IMR-90 (cell line): ENCODE data around the gene KIF25. TPM values are rescaled to one million over a fixed set of nuclear protein-coding genes. Genes with fewer than 3 reads are reported as not detected.

Experiments
- ATAC-seq: fragments of 200-7000 bp; cut with Tn5 transposase; 2 replicates; pipeline ENCODE4 v1.9.1; 2020; ENCODE audit warnings: low read depth, mild to moderate bottlenecking, moderate library complexity
- BruUV-seq: library from RNA; stranded (reverse); fragments of 400-500 nt; replicated peaks from 2 replicates; lab custom pipeline; 2021; lab: Mats Ljungman, UMichigan
- CTCF ChIA-PET: fragments of 300-600 bp; formaldehyde crosslinking; extraction: SDS; loops from one replicate; lab custom pipeline; 2021; ENCODE audit warnings: antibody characterized with exemption; lab: Yijun Ruan, JAX
- POLR2A ChIA-PET: fragments of 300-600 bp; sonication (Branson Sonifier 250); formaldehyde crosslinking; loops from one replicate; lab custom pipeline; 2022; ENCODE audit warnings: antibody characterized with exemption; ENCODE audit not compliant: unreplicated experiment; lab: Charles Lee
- DNase-seq: peaks from one replicate; pipeline ENCODE4 v3.0.0; 2013
- H2AFZ ChIP-seq: replicated peaks from 2 replicates; pipeline ENCODE3; 2013; ENCODE audit warnings: low read length, mild to moderate bottlenecking; ENCODE audit not compliant: poor library complexity
- H2AK5ac ChIP-seq: 2 replicates; pipeline ENCODE4 v1.6.1; 2013; ENCODE audit warnings: low read depth, low read length, inconsistent platforms
- H2AK9ac ChIP-seq: replicated peaks from 2 replicates; pipeline ENCODE3; 2013; ENCODE audit warnings: mild to moderate bottlenecking, low read depth, low read length, moderate library complexity; ENCODE audit not compliant: poor library complexity
- H2BK120ac ChIP-seq: 2 replicates; pipeline ENCODE4 v1.6.1; 2013; ENCODE audit warnings: low read depth, low read length, inconsistent platforms
- H2BK15ac ChIP-seq: 3 replicates; pipeline ENCODE4 v1.6.1; 2013; ENCODE audit warnings: low read depth, low read length, inconsistent platforms
- H2BK20ac ChIP-seq: 2 replicates; pipeline ENCODE4 v1.6.1; 2013; ENCODE audit warnings: low read depth, mild to moderate bottlenecking, inconsistent platforms, low read length, moderate library complexity
- H2BK5ac ChIP-seq: 2 replicates; pipeline ENCODE4 v1.6.1; 2013; ENCODE audit warnings: mild to moderate bottlenecking, low read depth, low read length, inconsistent platforms; ENCODE audit not compliant: poor library complexity, severe bottlenecking
- H3K14ac ChIP-seq: replicated peaks from 2 replicates; pipeline ENCODE4 v1.6.1; 2013; ENCODE audit warnings: low read depth, low read length, inconsistent platforms
- H3K18ac ChIP-seq: 2 replicates; pipeline ENCODE4 v1.6.1; 2013; ENCODE audit warnings: low read depth, low read length, control low read depth
- H3K23ac ChIP-seq: 2 replicates; pipeline ENCODE4 v1.6.1; 2013; ENCODE audit warnings: low read depth, low read length, inconsistent platforms
- H3K27ac ChIP-seq: 2 replicates; pipeline ENCODE4 v1.5.1; 2013; ENCODE audit warnings: mild to moderate bottlenecking, control low read depth, low read length; ENCODE audit not compliant: insufficient read depth
- H3K27me3 ChIP-seq: 2 replicates; pipeline ENCODE4 v1.6.1; 2013; ENCODE audit warnings: low read length; ENCODE audit not compliant: control insufficient read depth, insufficient read depth
- H3K36me3 ChIP-seq: 2 replicates; pipeline ENCODE4 v1.6.1; 2013; ENCODE audit warnings: low read length, mixed read lengths; ENCODE audit not compliant: control insufficient read depth, insufficient read depth
- H3K4ac ChIP-seq: 2 replicates; pipeline ENCODE4 v1.6.1; 2013; ENCODE audit warnings: low read depth, low read length, inconsistent platforms
- H3K4me1 ChIP-seq: 2 replicates; pipeline ENCODE4 v1.6.1; 2013; ENCODE audit warnings: low read length, mixed read lengths; ENCODE audit not compliant: control insufficient read depth, insufficient read depth
- H3K4me2 ChIP-seq: 2 replicates; pipeline ENCODE4 v1.6.1; 2013; ENCODE audit warnings: low read depth, mild to moderate bottlenecking, control low read depth, low read length, moderate library complexity
- H3K4me3 ChIP-seq: 2 replicates; pipeline ENCODE4 v1.5.1; 2013; ENCODE audit warnings: low read depth, mild to moderate bottlenecking, control low read depth, low read length, moderate library complexity; ENCODE audit not compliant: insufficient read depth
- H3K56ac ChIP-seq: 2 replicates; pipeline ENCODE4 v1.6.1; 2013; ENCODE audit warnings: low read length, inconsistent platforms; ENCODE audit not compliant: insufficient read depth; ENCODE audit errors: extremely low read depth
- H3K79me1 ChIP-seq, 2 experiments: 2 replicates each; pipeline ENCODE4 v1.6.1; 2013; ENCODE audit warnings: low read length in 2 of 2, inconsistent platforms in 1 of 2, low read depth in 1 of 2
- H3K9ac ChIP-seq: 2 replicates; pipeline ENCODE4 v1.6.1; 2013; ENCODE audit warnings: low read depth, low read length, control low read depth
- H3K9me1 ChIP-seq: 2 replicates; pipeline ENCODE4 v1.6.1; 2013; ENCODE audit warnings: low read length, inconsistent platforms; ENCODE audit not compliant: insufficient read depth
- H3K9me3 ChIP-seq: 2 replicates; pipeline ENCODE4 v1.6.1; 2013; ENCODE audit warnings: low read length; ENCODE audit not compliant: control insufficient read depth, insufficient read depth
- H4K20me1 ChIP-seq: 2 replicates; pipeline ENCODE4 v1.6.1; 2013; ENCODE audit warnings: low read length, inconsistent platforms; ENCODE audit not compliant: insufficient read depth
- H4K5ac ChIP-seq: 2 replicates; pipeline ENCODE4 v1.6.1; 2013; ENCODE audit warnings: mild to moderate bottlenecking, low read depth, low read length, control low read depth
- H4K8ac ChIP-seq, 2 experiments: 2 replicates each; pipeline ENCODE4 v1.6.1; 2013; ENCODE audit warnings: low read depth in 2 of 2, low read length in 2 of 2, control low read depth in 1 of 2, inconsistent platforms in 1 of 2
- H4K91ac ChIP-seq: 2 replicates; pipeline ENCODE4 v1.6.1; 2013; ENCODE audit warnings: low read depth, low read length, inconsistent platforms; ENCODE audit not compliant: insufficient read depth
- BHLHE40 ChIP-seq: fragments of 150-350 bp; IDR thresholded peaks from 2 replicates; pipeline ENCODE4 v1.6.1; 2016; ENCODE audit warnings: mild to moderate bottlenecking, low read depth, low read length
- CEBPB ChIP-seq: IDR thresholded peaks from 2 replicates; pipeline ENCODE4 v1.6.1; 2012; ENCODE audit warnings: low read depth, low read length, improper control_type of control experiment
- CHD1 ChIP-seq: IDR thresholded peaks from 2 replicates; pipeline ENCODE4 v1.6.1; 2012; ENCODE audit warnings: low read depth, low read length, improper control_type of control experiment
- CTCF ChIP-seq: conservative IDR thresholded peaks from 2 replicates; pipeline ENCODE4 v1.5.1; 2012; ENCODE audit warnings: mild to moderate bottlenecking, low read depth, low read length, improper control_type of control experiment
- FOS ChIP-seq: fragments of 150-350 bp; IDR thresholded peaks from 2 replicates; pipeline ENCODE4 v1.6.1; 2016; ENCODE audit warnings: low read depth, low read length
- MAFK ChIP-seq: IDR thresholded peaks from 2 replicates; pipeline ENCODE4 v1.6.1; 2012; ENCODE audit warnings: low read depth, low read length, improper control_type of control experiment
- MAZ ChIP-seq: IDR thresholded peaks from 2 replicates; pipeline ENCODE4 v1.6.1; 2012; ENCODE audit warnings: low read depth, mild to moderate bottlenecking, low read length, improper control_type of control experiment, moderate library complexity, borderline replicate concordance
- MXI1 ChIP-seq: IDR thresholded peaks from 2 replicates; pipeline ENCODE4 v1.6.1; 2012; ENCODE audit warnings: low read depth, mild to moderate bottlenecking, low read length, moderate library complexity, borderline replicate concordance
- NFE2L2 ChIP-seq: fragments of 150-350 bp; IDR thresholded peaks from 2 replicates; pipeline ENCODE4 v1.6.1; 2016; ENCODE audit warnings: low read depth, mild to moderate bottlenecking, low read length
- POLR2A ChIP-seq: IDR thresholded peaks from 2 replicates; pipeline ENCODE4 v1.6.1; 2012; ENCODE audit warnings: mild to moderate bottlenecking, low read depth, low read length
- RAD21 ChIP-seq: IDR thresholded peaks from 2 replicates; pipeline ENCODE4 v1.6.1; 2012; ENCODE audit warnings: low read length, improper control_type of control experiment
- RCOR1 ChIP-seq: IDR thresholded peaks from 2 replicates; pipeline ENCODE4 v1.6.1; 2012; ENCODE audit warnings: mild to moderate bottlenecking, low read length, improper control_type of control experiment; ENCODE audit not compliant: insufficient replicate concordance
- RFX5 ChIP-seq: IDR thresholded peaks from 2 replicates; pipeline ENCODE4 v1.8.0; 2012; ENCODE audit warnings: low read depth, mild to moderate bottlenecking, low read length, moderate library complexity
- SMC3 ChIP-seq: fragments of 150-350 bp; IDR thresholded peaks from 2 replicates; pipeline ENCODE4 v1.6.1; 2016; ENCODE audit warnings: low read depth, mild to moderate bottlenecking, antibody characterized with exemption, low read length, moderate library complexity
- USF2 ChIP-seq: fragments of 150-350 bp; IDR thresholded peaks from 2 replicates; pipeline ENCODE4 v1.6.1; 2017; ENCODE audit warnings: mild to moderate bottlenecking, antibody characterized with exemption, low read length, low read depth
- WGBS, 2 experiments: methylation state at CpG; one replicate each; pipeline versions ENCODE4 v1.1.5 to v1.1.7; 2013; ENCODE audit warnings: missing lambda C conversion rate in 2 of 2; ENCODE audit not compliant: insufficient read length in 1 of 2; ENCODE audit errors: extremely low coverage in 2 of 2; 5-methylcytosine and 5-hydroxymethylcytosine counted together
- dilution Hi-C: fragments of 300-500 bp; cut with HindIII; formaldehyde crosslinking; loops from one replicate; pipeline ENCODE4 v1.14.3; 2018; ENCODE audit warnings: low sequenced_read_pairs; ENCODE audit not compliant: unreplicated experiment
- in situ Hi-C: fragments of 300-500 bp; cut with MboI; formaldehyde crosslinking; loops from 3 replicates; pipeline ENCODE4 v1.14.3; 2019; ENCODE audit warnings: low sequenced_read_pairs, inconsistent platforms, mixed read lengths
- intact Hi-C: fragments of 100-400 bp; cut with micrococcal nuclease; formaldehyde crosslinking; loops from 2 replicates; pipeline ENCODE4 v1.10.0; 2022
- polyA plus RNA-seq, 3 experiments: library from polyadenylated mRNA; depleted of rRNA; stranded (reverse); fragments of >200 nt; gene quantifications; 2 replicates each; pipeline ENCODE4 v1.2.3, GENCODE V29; 2012; ENCODE audit warnings: low replicate concordance in 1 of 3
- total RNA-seq: library from RNA; depleted of rRNA; stranded (reverse); fragments of >200 nt; gene quantifications from 2 replicates; pipeline ENCODE4 v1.2.3, GENCODE V29; 2012
- TF ChIP-seq, protein P1 (sequence below): fragments of 150-350 bp; IDR thresholded peaks from 2 replicates; pipeline ENCODE4 v1.6.1; 2016; ENCODE audit warnings: low read depth, mild to moderate bottlenecking, low read length, moderate library complexity, borderline replicate concordance

KIF25 gene
- total and polyA plus RNA-seq, 2 of the 4 experiments (the other 2 are of a cell fraction): not detected

GRCh38 chr6:167972193-167972592, 25.3 kb upstream of the KIF25 start:
- Histone ChIP-seq H3K4me2 (no peak overlapping the region), H2BK120ac (no peak overlapping the region), H3K9me1 (peaks cover 2% of the 10 kb centered on the region; the same call in 1 of the 2 replicates), H3K23ac (no peak overlapping the region), H2BK20ac (no peak overlapping the region), H4K8ac (no peak overlapping the region), H3K27me3 (no peaks in the 10 kb centered on the region), H2AK5ac (no peak overlapping the region), H4K20me1 (no peaks in the 10 kb centered on the region), H3K56ac (no peak overlapping the region), H3K27ac (no peak overlapping the region), H2BK5ac (no peak overlapping the region), H2AK9ac (no peak overlapping the region), H3K14ac (no peak overlapping the region), H3K4ac (no peak overlapping the region), H2BK15ac (no peak overlapping the region), H3K9me3 (no peaks in the 10 kb centered on the region), H3K4me3 (no peak overlapping the region), H2AFZ (no peak overlapping the region), H3K4me1 (peaks cover 4% of the 10 kb centered on the region; the same call in 1 of the 2 replicates), H4K91ac (no peak overlapping the region), H3K9ac (no peak overlapping the region), H4K5ac (no peak overlapping the region), H3K79me1 (no peaks in the 10 kb centered on the region), H3K18ac (no peak overlapping the region), H3K36me3 (peaks cover 4% of the 10 kb centered on the region)
- DNase-seq (no peak), ATAC-seq (no peak)
- BruUV-seq: no TSS peak
- TF ChIP-seq FOS: no peak
- TF ChIP-seq, protein P1, sequence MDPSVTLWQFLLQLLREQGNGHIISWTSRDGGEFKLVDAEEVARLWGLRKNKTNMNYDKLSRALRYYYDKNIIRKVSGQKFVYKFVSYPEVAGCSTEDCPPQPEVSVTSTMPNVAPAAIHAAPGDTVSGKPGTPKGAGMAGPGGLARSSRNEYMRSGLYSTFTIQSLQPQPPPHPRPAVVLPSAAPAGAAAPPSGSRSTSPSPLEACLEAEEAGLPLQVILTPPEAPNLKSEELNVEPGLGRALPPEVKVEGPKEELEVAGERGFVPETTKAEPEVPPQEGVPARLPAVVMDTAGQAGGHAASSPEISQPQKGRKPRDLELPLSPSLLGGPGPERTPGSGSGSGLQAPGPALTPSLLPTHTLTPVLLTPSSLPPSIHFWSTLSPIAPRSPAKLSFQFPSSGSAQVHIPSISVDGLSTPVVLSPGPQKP: no peak
- no peak for TF ChIP-seq MXI1
- TF ChIP-seq NFE2L2: no peak
- no peak for TF ChIP-seq CHD1
- no peak for TF ChIP-seq RAD21
- no peak for TF ChIP-seq CEBPB
- TF ChIP-seq RFX5: no peak
- TF ChIP-seq POLR2A: no peak
- TF ChIP-seq BHLHE40: no peak
- TF ChIP-seq MAZ: no peak
- TF ChIP-seq RCOR1: no peak
- TF ChIP-seq SMC3: no peak
- no peak for TF ChIP-seq CTCF
- TF ChIP-seq MAFK: no peak
- no peak for TF ChIP-seq USF2
- in situ Hi-C loops: no loop called here
- dilution Hi-C loops: no loop called here
- 100% methylated on average over 1 of the region's 10 CpGs; no CpG with 5 or more reads in 1 of the 2 experiments for WGBS, 2 experiments
- POLR2A ChIA-PET: no interaction called here
- intact Hi-C loops: no loop called here
- CTCF ChIA-PET: interaction anchor here (0.7 kb wide), 1 partner anchor 60 kb away, joined by 3 read pairs; no protein-coding TSS in a partner anchor
